Measurements from ENCODE around the gene SPTBN1.

SPTBN1 gene

DNA sequence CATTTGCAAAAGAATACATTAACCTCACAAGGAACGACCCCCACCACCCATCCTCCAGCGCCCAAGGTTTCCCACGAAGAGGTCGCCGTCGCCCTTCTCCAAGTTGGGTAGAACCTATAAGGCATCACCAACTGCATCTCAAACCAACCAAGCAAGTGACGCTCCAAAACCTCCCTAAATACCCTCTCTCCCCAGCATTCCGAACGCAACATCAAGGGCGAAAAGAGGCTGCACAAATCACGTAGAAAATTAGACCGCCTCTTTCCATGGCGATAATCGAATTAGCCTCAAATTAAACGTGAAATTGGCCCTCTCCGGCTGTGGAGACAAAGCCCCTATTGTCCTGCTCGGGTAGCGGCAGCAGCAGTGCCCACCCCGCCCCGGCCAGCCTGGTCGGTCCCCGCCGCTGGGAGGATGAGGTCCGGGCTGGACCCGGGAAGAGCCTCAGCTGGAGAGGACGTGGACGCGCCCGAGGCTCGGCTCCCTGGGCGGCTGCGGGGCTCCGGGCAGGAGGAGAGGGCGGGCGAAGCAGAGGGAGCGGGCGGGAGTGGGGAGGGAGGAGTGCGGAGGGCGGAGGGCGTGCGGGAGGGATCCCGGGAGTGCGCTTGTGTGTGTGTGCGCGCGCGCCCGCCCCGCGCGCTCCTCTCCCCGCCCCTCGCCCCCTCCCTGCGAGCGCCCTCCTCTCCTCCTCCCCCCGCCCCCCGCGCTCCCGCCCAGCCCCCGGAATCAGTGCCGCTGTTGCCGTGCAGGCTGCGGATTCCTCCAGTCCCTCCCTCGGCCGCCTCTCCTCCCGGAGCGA is at the start of gene SPTBN1:
Gene SPTBN1, plus strand, starts transcription at position 765 of the 799 bp plus-strand sequence. CDS start 70,092 bp downstream, outside the sequence.
- DNase-seq = peak in 1 of 2 donors; percentile 15

DNA sequence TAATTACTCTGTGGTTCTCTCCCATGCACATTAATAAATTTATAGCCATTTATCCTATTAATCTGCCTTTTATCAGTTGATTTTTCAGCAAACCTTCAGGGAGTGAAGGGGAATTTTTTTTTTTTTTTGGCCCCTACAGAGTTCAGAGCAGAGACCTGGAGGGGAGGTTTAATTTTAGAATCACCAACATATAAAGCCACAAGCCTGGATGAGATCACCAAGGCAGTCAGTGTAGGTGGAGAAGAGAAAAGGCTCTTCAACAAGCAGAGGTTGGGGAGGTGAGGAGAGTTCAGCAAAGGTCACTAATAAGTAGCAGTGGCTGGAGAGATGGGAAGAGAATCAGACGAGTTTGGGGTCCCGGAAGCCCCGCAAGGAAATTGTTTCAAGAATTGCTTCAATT is 48.4 kb upstream of the SPTBN1 start:
- DNase-seq = no peak

DNA sequence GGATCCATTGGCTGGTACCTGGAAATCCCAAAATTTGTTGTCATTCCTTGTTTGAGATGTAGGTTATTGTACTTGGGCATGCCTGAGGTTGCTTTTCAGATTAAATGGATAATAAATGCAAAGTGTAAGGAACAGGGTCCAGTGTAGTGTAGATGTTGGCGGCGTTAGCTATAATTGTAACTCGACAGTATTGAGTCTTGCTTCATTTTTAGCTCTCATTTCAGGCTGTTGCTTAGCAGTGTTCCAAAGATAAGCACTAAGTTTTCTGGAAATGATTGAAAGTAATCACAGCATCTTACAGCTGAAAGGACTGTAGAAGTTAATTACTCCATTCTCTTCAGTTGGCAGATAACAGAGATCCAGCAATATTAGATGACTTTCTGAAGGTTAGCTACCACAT is 47.8 kb upstream of the SPTBN1 start:
- DNase-seq = no peak

DNA sequence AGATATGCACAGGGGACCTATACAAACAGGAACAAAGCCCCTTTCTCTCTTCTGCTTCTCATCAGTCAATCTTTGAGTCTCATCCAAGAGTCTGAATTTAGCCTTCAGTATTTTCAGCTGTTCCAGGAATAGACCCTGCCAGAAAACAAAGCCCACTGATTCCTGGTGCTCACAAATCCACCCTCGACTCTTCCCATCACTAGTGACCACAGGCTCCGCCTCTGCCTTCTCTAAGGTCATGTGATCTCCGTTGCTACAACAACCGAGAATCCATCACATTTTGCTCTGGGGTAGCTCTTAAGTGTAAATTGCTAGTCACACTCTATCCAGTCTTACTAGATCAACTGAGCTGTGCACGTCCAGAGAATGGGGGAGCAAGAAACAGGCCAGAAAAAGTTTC is 46.4 kb upstream of the SPTBN1 start:
- no peak for DNase-seq

DNA sequence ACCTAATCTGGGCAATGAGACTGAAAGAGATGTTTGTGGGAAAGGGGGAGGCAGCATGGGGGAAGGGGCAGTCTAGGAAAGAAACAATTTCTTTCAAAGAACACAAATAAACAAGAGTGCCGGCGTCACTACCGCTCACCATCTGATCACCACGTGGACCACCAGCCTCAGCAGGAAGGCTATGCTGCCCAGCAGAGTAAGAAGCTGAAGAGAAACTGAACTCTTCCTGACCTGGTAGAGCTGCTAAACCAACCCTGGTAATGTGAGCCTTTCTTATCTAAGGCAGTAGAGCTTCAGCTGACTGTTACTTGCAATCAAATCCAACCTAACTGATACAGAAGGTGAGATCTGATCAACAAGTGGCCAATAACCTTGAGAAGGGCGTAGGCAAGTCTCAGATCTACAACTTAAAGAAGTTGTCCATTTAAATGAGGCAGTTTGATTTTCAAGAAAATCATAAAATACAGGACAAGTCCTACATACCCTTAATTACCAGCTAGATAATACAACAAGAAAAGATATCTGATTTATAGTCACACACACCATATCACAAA is 44.2 kb upstream of the SPTBN1 start:
- DNase-seq = no peak

DNA sequence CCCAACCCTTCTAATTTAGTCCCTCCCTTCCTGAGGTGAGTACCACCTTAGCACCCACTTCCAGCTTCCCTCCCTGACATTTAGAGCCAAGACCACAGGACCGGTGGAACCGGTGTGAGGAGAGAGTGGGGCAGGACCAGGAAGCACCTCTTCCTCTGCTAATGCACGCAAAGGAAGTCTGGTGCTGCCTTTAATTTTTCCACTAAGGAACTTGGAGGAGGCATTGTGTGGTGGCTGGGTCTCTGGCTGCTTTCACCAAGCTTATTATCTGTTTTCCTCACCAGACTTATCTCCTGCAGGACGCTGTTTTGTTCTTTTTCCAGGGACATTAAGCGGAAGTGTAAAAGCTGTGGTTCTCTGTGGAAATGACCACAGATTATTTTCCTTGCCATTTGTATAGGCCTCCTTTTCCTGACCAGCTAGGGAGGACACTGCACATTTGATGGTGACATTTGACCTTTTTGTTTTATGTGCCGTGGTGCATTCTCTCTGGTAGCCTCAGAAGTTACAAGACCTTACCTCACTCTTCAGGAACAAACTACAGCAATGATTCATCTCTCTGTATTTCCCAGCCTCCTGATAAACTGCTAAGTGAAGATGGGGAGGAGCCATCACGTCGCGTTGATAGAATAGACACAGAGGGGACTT is 39.8 kb upstream of the SPTBN1 start:
- no peak for DNase-seq

DNA sequence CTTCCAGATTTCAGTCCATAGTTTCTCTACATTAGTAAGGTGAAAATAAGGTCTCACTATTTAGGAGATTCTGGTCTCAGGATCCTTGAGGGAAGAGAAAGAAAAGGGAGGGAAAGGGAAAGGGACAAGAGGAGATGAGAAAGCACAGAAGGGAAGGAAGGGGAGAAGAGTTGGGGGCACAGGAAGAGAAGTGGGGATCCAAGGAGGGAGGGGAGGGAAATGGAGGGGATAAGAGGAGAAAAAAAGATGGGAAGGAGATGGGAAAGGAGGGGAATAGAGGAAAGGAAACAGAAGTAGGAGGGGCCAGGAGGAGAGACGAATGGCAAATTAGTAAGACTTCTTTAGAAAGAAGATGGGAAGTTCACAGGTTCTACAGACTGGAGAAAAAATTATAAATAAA is 39.2 kb upstream of the SPTBN1 start:
- DNase-seq = no peak

DNA sequence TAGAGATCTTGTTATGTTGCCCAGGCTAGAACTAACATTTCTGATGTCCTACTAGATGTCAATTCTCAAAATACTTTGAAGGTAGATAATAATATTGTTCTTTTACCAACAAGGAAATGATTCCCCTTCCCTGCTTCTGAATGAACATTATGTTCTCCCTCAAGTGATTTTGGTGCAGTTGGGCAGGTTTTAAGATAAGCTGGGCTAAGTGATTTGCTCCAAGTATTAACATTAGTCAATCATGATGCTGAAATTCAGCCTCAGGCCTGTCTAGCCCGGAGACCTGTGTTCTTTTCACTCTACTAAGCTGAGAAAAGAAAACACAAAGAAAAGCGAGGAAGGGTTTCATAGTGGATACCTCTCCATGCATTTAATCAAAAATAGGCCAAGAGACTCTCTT is 38.5 kb upstream of the SPTBN1 start:
- no peak for DNase-seq

DNA sequence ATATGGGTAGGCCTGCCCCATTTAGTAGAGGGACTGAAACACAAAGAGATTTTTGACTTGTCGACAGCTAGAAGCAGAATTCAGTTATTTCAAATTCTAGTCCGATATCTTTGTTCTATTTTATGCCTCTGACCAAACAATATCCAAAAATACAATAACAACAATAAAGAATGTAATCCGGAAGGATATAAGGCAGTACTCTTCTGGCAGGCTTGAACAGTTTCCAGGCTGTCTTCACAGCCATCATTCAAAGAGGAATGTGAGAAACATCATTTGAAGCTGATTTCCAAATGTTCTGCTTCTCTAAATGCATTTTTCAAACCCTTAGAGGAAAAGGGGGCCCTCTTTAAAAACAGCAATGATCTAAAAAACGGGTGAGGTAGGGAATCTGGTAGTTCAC is 36.7 kb upstream of the SPTBN1 start:
- DNase-seq = no peak

DNA sequence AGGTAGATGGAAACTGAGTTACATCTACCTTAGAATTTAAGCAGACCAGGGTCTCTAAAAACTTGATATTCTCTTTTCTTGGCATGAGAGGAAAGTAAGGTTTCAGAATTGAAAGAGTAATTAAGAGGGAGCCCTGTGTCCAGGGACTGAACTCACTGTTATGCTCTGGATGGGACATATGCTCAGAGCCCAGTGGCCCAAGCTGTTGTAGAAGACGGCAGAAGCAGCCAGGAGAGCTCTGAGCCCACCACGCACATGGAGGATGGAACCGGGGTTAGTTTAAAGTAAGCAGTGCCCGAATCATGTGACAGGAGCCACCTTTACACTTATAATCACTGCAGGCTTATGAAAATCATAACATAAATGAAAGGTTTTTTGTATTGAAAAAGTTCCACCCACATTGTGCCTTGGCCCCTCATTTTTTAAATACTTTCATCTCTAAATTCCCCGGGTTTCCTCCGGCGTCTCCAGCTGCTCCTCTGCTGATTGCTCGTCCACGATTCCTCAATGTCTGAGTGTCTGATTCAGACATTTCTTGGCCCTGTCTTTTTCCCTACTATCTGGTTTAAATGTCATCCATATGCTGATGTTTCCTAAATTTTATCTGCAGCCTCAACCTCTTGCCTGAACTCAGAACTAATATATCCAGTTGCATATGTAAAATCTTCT is 36.1 kb upstream of the SPTBN1 start:
- no peak for DNase-seq

DNA sequence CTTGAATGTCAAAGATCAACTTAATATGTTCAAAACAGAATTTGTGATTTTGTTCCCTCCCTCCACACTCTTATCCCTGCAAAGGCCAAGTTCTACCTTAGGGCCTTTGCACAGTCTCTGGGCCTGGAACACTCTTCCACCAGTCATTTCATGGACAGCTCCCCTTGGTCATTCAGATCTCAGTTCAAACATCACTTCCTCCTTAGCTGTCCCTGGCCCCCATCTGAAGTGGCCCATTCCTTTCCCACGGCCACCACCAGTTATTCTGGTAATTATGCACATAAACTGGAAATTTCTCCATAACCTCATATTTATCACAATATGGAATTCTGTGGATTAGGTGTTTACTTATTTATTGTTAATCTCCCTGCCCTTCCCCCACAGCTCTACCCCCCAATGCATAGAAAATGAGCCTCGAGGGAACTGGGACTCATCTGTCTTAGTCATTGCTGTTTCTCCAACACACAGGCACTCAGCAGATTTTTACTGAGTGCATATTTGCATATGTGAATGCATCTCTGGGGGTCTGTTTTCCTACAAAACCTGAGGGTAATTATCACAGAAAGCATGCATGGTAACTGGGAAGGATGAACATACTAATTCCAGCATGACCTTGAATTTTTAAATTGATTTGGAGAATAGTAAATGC is 35.5 kb upstream of the SPTBN1 start:
- no peak for DNase-seq

DNA sequence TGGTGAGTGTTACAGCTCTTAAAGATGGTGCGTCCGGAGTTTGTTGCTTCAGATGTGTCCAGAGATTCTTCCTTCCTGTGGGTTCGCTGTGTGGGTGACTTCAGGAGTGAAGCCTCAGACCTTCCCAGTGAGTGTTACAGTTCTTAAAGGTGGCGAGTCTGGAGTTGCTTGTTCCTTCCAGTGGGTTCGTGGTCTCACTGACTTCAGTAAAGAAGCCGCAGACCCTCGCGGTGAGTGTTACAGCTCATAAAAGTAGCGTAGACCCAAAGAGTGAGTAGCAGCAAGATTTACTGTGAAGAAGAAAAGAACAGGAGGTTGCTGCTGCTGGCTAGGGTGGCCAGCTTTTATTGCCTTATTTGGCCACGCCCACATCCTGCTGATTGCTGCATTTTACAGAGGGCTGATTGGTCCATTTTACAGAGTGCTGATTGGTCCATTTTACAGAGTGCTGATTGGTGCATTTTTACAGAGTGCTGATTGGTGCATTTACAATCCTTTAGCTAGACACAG is 34.0 kb upstream of the SPTBN1 start:
- peak; percentile 52 to 55 for DNase-seq

DNA sequence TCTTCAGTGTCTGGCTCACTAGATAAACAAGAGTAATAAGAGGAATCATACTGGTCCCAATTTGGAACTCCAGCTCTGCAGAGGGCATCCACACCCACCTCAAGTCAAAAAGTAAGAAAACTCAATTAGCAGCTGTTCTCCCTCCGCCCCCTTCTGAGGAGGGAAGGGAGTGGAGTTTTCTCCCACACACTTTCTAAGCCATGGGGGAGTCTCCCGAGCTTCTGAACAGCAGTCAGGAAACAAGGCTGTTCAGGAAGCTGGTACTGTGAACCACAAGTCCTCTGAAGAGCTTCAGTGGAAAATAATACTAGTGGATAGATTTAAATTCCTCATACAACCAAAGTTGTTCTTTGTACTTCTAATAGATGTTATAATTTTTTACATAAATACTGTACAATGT is 32.9 kb upstream of the SPTBN1 start:
- no peak for DNase-seq

DNA sequence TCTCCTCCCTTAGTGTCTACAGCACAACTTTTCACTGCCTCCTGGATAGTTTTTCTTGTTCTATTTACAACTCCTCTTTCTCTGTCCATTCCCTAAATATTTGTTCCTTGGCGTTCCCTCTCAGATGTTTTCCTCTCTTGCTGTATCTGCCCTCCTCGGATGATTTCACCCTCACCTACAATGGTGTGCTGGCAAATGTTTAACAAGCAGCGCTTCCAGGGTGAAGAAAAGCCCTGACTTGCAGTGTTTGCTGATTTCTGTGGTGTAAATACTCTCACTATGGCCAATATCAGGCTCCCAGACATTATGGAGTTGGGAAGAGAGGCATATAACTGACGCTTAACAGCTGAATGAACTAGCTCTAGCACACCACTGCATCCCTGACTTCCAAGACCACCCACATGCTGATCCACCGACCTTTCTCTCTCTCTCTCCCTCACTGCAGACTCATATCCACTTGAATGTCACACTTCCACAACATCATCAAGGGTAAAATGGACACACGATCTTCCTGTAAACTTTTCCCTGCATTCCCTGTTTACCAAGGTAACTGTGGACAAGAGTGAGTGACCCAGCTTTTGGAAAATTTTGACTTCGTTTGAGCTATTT is 31.5 kb upstream of the SPTBN1 start:
- no peak for DNase-seq

DNA sequence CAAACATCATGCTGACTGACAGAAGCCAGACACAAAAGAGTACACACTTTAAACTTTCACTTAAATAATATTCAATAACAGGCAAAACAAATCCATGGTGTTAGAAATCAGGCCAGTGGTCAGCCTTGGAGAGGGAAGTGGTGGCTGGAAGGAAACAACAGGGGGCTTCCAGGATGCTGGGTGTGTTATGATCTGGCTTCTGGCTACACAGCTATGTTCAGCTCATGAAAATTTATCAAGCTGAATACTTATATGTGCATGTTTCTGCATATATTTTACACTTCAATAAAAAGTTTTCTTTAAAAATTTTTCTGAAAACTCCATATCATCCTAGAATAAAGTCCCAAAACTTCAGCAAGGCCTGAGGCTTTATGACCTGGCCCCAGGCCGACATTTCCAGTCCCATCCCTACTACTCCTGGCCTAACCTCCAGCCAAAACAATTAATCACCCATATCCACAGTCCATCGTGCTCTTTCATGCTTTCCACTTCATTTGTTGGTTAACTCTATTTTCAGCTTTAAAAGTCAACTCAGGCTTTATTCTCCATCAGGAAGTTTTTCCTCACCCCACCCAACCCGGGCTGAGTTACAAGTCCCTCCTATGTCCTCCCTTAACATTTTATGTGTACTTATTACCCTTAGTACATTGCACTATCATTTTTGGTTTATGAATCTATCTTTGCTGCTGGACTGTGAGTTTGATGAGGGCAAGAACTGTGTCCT is 27.9 kb upstream of the SPTBN1 start:
- no peak for DNase-seq

DNA sequence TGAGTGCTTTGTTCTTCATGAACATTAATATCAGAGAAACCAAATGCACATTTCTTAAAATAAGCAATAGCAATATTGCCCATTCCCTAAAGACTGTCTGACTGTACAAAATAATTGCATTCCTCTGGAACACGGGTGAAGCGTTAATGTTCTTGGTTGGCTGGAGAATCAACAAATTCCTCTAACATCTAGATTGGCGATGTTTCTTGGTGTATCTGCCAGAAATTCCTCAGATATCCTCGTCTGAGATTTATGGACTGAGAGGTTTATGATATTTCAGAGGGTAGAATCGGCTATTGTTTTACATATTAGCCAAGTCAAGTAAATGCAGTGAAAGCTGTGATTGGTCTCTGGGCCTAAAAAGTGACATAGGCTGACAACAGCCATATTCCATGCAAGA is 27.1 kb upstream of the SPTBN1 start:
- no peak for DNase-seq

DNA sequence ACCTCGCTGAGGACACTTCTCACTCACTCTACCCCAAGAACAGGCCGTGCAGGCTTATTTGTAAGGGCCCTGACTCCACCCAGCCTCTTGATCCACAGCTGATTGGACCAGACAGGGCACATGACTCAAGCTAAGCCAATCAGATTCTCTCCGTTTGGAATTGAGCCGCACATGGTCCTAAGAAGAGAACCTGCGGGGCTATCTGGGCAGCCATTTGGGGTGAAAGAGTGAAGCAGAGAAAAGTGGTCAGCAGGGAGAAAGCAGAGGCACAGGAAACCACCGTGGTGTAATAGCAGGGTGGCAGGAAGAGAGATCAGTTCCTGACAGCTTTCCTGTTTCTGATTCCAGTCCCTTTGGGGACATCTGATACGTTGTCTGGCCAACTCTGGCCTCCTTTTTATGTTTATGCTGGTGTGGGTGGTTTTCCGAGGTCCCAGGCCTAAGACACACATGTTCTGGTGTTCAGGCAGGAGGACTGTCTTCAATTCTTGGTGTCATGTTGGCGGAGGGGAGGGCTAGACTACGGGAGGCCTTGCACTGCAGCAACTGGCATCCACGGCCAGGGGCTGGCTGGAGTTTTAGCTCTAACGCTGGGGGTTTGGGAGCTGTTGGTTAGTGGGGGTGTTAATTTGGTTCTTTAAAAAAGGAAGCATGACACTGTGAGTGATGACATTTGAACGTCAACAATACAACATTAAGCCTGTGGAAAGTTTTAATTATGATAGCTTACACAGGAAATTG is 26.1 kb upstream of the SPTBN1 start:
- no peak for DNase-seq

DNA sequence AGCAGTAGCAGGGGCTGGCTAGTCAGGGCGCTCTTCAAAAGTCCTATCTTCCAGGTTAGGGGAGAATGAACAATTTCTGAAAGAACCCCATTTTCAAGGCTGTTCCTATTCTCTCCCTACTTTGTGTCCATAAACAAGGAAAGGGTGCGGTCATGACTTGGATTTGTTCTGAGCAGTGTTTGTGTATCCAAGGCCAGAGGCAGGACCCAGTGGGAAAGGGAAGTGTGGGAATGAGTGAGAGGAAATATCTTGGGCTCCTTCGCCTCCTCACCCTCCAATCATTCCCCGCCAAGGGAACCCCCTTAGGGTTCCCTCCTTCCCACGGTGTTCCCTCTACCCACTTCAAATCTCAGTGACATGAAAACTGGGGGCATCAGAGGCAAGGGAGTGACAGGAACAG is 25.5 kb upstream of the SPTBN1 start:
- DNase-seq = no peak

DNA sequence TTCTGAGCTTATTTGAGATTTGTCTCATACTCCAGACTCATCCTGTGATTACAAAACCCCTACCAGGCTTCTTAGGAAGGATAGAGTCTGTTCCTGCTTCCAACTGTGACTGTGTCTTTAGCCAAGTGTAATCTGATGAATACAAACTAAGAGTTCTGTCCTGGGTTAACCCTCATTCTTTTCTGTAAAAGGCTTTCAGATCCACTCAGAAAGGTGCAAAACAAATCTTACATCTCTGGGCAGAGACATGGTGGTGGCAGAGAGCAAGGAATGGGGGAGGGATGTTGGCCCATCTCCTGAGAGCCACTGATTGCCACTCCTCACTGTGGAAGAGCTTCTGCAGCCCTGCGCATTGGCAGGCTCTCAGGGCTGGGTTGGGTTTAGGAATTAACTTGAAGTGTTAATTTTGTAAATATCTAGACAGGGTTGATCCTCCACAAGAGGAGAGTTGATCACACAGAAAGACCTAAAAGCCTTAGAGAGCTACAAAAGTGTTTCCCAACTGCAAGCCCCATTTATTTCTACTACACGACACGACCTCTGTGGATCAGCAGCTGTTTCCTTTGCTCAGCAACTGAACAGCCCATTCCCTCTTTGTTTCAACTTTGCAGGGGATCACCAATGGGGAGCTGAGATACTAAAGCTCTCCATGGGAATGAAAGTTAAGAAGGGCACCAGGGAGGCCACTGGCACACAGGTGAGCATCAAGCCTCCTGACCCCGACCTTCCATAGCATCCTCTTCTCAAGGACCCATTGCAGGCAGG is 23.7 kb upstream of the SPTBN1 start:
- DNase-seq = no peak

DNA sequence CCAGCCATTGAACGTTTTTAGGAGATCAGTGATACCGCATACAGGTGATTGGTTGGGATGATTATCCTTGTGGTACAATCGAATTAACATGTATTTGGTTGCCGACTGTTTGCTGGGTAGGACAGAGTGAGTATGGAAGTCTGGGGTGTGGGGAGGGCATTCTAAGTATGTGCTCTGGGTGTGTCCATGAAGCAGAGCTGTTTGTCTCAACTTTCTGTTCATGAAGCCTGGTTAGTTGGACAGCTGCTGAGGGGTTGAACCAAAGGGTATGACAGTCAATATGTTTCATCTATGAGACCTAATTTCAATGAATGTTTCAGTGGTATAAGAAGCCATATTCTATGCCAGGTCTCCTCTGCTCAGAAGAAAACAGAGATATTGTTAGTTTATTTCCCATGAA is 21.9 kb upstream of the SPTBN1 start:
- DNase-seq = no peak

Data from CD4-positive, alpha-beta T cell treated with Interferon alpha-2 for 1 hour (primary cell).